ENCODE data around the gene AKAP6.

AKAP6 gene

DNA sequence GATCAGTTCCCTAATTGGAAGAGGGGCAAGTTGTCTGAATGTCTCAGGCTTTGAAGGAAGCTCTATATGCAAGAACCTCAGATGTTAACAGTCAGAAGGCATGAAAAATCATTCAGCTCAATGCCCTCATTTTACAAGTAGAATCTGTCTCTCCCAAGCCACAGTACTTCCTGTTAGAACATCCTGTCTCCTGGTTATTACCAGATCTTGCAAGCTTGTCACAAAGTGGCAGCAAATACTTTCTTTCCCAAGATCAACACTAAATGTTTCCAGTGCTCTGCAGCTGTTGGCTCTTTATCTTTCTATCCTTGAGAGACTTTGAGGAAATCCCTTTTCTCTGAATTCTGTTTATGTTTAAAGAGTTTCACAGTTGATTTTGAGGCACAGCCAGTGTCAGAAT lies 235.5 kb downstream of the AKAP6 start:
- Mint-ChIP-seq H3K27ac (peak overlapping the region; percentile 4 to 57 (median 19)), H3K27me3 (ENCODE audit: low read depth) (no peaks in the 10 kb centered on the region), H3K9me3 (no peaks in the 10 kb centered on the region), H3K36me3 (ENCODE audit: low read depth) (no peaks in the 10 kb centered on the region), H3K4me1 (peaks cover 21% of the 10 kb centered on the region), H3K4me3 (no peak overlapping the region)
- TF ChIP-seq, protein P1, sequence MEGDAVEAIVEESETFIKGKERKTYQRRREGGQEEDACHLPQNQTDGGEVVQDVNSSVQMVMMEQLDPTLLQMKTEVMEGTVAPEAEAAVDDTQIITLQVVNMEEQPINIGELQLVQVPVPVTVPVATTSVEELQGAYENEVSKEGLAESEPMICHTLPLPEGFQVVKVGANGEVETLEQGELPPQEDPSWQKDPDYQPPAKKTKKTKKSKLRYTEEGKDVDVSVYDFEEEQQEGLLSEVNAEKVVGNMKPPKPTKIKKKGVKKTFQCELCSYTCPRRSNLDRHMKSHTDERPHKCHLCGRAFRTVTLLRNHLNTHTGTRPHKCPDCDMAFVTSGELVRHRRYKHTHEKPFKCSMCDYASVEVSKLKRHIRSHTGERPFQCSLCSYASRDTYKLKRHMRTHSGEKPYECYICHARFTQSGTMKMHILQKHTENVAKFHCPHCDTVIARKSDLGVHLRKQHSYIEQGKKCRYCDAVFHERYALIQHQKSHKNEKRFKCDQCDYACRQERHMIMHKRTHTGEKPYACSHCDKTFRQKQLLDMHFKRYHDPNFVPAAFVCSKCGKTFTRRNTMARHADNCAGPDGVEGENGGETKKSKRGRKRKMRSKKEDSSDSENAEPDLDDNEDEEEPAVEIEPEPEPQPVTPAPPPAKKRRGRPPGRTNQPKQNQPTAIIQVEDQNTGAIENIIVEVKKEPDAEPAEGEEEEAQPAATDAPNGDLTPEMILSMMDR (IDR thresholded peaks at IDR 0.05; ENCODE audit: unreplicated experiment in 3 of 3), result no peak

DNA sequence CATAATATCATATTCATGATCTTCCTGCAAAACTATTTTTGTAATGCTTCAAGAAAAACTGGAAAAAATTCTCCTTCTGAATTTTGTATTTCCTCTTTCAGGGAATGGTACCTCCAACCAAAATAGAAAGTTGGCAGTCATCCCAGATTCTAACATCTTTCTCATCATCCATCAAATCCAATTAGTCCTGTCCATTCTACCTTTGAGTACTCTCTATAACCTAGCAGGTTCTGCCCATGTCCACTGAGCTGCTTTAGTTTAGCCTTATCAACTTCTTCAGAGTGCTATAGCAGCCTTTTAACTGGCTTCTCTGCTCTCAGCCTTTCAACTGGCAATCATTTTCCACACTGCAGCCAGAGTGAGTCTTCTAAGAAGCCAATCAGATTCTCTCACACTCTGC lies 236.2 kb downstream of the AKAP6 start:
- TF ChIP-seq, protein P1 (IDR thresholded peaks at IDR 0.05; ENCODE audit: unreplicated experiment in 3 of 3), result no peak
- Mint-ChIP-seq H3K4me3 (no peak overlapping the region), H3K4me1 (peaks cover 21% of the 10 kb centered on the region), H3K27me3 (ENCODE audit: low read depth) (no peaks in the 10 kb centered on the region), H3K9me3 (no peaks in the 10 kb centered on the region), H3K36me3 (ENCODE audit: low read depth) (no peaks in the 10 kb centered on the region), H3K27ac (peak overlapping the region; percentile 4 to 57 (median 19))

DNA sequence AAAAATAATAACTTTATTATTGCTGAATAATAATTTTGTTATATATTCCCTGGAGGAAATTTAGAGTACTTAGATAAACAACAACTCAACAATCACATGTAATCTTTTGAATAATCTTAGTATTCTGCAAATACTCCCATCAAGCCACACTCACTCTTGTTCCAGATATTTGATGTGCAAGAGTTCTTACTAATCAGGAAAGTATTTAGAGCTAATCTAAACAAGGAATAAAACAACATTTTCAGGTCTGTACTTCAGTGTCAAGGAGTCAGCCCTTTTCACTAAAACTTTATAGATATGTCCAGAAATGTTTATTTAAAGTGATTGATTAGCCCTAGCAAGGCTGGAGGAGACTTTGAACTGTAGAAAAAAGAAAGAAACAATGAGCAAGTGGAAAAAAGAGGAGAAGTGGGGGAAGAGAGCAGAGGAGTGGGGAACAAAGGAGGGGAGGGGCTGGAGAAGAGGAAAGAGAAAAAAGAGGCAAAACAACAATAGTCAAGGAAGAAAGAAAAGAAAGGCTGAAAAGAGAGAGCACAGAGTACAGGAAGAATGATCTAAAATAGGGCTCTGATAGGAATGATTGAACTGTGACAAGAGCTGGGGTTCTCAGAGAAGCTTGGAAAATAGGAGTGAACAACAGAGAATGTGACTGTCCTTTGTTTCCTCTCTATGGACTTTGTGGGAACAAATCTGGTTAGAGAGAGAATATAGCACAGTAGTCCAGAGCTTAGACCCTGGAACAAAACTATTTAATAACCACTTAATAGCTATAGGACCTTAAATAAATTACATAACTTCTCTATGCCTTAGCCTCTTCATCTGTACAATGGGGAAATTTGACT lies 238.7 kb downstream of the AKAP6 start:
- no peaks in the 10 kb centered on the region for H3K36me3 Mint-ChIP-seq (ENCODE audit: low read depth)
- H3K4me3 Mint-ChIP-seq, result no peak overlapping the region
- H3K27me3 Mint-ChIP-seq (ENCODE audit: low read depth), result peaks cover 1% of the 10 kb centered on the region
- TF ChIP-seq, protein P1 (IDR thresholded peaks at IDR 0.05; ENCODE audit: unreplicated experiment in 3 of 3), result no peak
- no peaks in the 10 kb centered on the region for H3K9me3 Mint-ChIP-seq
- peak overlapping the region in 2 of 3 experiments; percentile 50 to 90 for H3K27ac Mint-ChIP-seq
- peaks cover 17% of the 10 kb centered on the region for H3K4me1 Mint-ChIP-seq

DNA sequence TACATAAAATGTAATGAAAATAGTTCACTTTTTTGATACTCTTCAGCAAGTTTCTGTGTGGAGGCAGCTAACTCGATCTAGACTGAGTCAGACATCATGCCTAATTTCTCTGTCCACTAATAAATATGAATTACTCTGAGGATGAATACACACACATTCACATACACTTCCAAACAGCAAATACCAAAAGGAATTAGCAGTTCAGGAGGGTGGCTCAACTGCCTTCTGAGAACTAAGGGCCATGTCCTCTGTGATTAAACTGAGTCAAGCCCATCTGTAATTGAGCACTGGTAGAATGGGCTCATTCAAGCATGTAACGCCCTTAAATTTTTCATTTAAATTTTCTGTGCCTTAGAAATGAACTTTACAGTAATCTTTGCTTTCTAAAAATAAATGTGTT lies 242.5 kb downstream of the AKAP6 start:
- no peaks in the 10 kb centered on the region for H3K36me3 Mint-ChIP-seq (ENCODE audit: low read depth)
- H3K27me3 Mint-ChIP-seq (ENCODE audit: low read depth), result peaks cover 11% of the 10 kb centered on the region
- H3K4me1 Mint-ChIP-seq, result peaks cover 11% of the 10 kb centered on the region
- TF ChIP-seq, protein P1 (IDR thresholded peaks at IDR 0.05; ENCODE audit: unreplicated experiment in 3 of 3), result no peak
- no peaks in the 10 kb centered on the region for H3K9me3 Mint-ChIP-seq
- no peak overlapping the region for H3K4me3 Mint-ChIP-seq
- no peak overlapping the region for H3K27ac Mint-ChIP-seq

DNA sequence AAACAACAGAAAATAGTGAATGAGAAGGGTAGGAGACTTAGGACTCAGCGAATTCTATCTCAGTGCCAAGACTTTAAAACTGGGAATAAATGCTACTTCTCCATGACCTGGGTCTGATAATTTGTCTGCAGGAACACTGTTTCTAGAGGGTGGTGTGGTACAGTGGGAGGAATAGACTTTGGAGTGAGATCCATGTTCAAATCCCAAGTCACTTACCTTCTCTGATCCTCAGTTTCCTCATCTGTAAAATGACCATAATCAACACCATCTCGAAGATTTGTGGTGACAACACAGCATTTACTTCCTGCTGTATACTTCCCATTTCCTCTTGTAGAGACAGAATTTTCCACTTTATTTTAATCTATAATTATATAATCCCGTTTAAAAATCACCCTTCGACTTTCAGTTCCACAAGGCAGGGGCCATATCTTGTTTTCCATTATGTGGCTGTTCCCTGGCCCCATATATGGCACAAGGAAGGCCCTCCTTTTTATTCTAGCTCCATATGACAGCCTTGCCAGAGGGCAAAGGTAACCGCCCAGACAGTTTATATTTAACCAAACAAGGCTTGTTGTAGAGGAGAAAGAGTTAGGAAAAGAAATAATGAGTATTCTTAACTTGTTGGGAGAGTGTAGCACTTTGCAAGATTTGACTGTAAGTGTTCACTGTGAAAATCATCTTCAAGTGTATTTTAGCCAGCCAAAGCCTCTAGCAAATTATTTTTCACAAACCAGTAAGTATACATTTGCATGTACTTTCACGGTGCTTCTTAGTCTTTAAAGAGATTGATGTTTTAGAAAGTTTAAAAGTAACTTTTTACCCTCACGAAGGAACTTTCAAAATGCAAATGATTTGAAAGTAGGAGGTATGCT lies 243.1 kb downstream of the AKAP6 start:
- H3K27me3 Mint-ChIP-seq (ENCODE audit: low read depth), result peaks cover 11% of the 10 kb centered on the region
- peaks cover 17% of the 10 kb centered on the region for H3K4me1 Mint-ChIP-seq
- no peaks in the 10 kb centered on the region for H3K36me3 Mint-ChIP-seq (ENCODE audit: low read depth)
- H3K4me3 Mint-ChIP-seq, result no peak overlapping the region
- peak overlapping the region; percentile 87 to 94 (median 88) for H3K27ac Mint-ChIP-seq
- H3K9me3 Mint-ChIP-seq, result no peaks in the 10 kb centered on the region
- TF ChIP-seq, protein P1 (IDR thresholded peaks at IDR 0.05; ENCODE audit: unreplicated experiment in 3 of 3), result no peak
